HG02678 (cell line): ENCODE measurements around the gene IGFBP2.
A peak's percentile ranks its signal among the peaks of the same experiment; 100 is the strongest.
"Not testable (repeated sequence)": the region's sequence is repeated elsewhere in the genome, so short reads cannot be mapped to it uniquely, and the experiment has no call there.

ENCODE experiments used
- ATAC-seq: cut with Tn5 transposase; IDR thresholded peaks from one replicate; pipeline ENCODE4 v1.9.1; 2021; ENCODE audit warnings: mild to moderate bottlenecking, moderate library complexity; ENCODE audit not compliant: unreplicated experiment

The IGFBP2 gene, protein sequence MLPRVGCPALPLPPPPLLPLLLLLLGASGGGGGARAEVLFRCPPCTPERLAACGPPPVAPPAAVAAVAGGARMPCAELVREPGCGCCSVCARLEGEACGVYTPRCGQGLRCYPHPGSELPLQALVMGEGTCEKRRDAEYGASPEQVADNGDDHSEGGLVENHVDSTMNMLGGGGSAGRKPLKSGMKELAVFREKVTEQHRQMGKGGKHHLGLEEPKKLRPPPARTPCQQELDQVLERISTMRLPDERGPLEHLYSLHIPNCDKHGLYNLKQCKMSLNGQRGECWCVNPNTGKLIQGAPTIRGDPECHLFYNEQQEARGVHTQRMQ

DNA sequence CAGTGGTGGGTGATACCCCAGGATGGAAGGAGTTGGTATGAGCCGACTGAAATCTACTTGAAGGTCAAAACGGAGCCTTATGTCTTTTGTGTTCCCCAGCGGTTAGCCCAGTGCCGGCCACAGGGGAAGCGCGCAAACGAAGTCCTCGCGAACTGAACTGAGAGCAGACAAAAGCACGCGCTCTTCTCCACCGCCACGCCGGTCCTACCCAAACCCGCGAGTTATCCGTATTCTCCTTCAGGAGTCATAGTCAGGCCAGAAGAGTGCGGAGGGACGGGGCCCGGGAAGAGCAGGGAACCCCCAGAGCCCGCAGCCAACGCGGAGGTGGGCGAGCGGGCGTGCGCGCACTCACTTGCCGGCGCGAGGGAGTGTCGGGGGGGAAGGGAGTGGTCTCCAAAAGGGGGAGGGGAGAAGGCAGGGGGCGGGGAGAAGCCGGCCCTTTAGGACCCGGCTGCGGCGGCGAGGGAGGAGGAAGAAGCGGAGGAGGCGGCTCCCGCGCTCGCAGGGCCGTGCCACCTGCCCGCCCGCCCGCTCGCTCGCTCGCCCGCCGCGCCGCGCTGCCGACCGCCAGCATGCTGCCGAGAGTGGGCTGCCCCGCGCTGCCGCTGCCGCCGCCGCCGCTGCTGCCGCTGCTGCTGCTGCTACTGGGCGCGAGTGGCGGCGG lies at the start of gene IGFBP2:
Gene IGFBP2 (plus strand): TSS at position 469 of the 664 bp plus-strand sequence. CDS start 104 bp downstream, at position 573.
- no peak for ATAC-seq

- no peak for ATAC-seq
These were observed 49.6 kb upstream of the IGFBP2 start for GRCh38 chr2:216583606-216584005.

GRCh38 chr2:216584112-216584511 lies 49.1 kb upstream of the IGFBP2 start:
- no peak for ATAC-seq

- no peak for ATAC-seq
These were observed 47.8 kb upstream of the IGFBP2 start for GRCh38 chr2:216585441-216585840.

DNA sequence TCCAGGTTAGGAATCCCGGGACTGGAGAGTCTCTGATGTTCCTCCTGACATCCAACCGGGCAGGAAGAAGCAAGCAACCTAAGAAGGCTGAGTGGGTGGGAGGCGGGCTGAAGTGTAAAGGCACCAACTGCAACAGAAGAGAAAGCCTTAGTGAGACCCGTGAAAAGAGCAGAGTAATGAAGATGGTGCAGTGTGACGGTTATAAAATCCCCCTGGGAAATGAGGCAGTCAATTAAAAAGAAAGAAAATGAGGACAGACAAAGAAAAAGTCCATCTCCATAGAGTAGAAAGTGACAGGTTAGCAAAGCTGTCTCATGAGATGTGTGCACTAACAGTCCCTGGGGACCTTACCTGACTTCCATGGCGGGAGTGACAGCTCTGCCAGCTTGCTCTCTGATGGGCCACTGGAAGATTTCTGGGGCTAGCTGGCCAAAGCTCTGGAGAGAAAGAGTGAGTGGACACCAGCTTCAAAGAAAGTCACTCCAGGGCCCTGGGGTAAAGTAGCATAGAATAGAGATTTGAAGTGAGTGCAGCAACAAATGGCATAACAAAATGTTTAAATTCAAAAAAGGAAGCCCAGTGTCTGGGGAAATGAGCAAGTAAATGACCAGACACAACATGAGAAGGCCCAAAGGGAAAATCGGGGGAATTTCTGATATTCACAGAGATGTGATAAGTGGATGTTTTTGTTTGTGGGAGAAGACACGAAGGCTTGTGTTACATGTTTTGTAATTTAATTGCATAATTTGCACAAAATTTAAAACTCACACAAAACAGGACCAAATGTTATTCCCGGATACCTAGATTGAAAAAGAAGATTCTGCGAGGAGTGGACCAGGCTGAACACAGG lies 44.1 kb upstream of the IGFBP2 start:
- no peak for ATAC-seq

DNA sequence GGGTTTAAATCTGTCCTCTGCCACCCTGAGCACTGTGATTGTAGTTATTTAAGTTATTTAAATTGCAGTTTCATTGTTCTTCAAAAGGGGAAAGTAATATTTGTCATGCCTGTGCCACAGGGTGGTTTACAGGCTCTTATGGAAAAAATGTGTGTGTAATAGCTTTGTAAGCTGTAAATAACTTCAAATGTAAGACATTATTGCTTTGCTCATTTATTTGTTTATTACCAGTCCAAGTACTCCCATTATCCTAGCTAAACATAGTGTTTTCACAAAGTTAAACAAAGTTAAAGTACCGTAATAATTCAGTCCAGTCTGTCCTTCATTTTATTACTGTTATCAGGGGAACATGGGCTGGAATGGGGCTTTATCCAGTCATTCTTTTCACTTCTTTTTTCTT lies 43.4 kb upstream of the IGFBP2 start:
- ATAC-seq = no peak

DNA sequence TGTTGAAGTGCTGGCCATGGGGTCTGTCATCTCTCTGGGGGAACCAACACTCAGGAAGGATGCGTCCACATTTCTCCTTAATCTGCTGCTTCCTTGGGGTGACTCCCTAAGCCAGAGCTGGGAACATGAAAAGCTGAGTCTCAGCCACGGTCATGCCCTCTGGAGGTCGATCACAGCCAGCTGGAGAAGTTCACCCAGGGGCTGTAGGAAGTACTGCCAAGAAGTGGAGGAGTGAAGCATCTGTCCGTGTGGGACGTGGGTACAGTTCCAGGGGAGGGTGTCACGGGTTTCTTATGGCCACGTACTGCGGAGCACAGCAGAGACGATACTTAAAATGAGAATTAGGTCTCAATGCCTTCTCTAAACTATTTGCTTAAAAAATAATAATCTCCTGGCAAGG lies 42.4 kb upstream of the IGFBP2 start:
- ATAC-seq = no peak

- no peak for ATAC-seq
These were observed 41.7 kb upstream of the IGFBP2 start for GRCh38 chr2:216591480-216591879.

DNA sequence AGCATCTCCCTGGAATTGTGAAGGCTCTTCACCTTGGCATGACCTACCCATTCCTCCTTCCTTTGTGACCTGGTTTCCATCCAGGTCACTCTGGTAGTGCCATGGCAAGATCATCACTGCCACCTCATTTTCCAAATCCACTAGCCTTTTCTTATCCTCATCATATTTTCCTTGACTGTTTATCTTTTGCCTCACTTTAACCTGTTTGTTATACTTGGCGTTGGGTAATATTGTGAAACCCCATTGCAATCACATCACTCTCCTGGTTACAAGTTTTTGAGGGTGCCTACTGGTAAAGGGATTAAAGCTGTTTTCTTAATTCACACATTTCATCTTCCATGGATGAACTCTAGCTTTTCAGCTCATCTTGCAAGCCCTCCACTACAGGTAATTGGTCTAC lies 39.1 kb upstream of the IGFBP2 start:
- ATAC-seq = no peak

GRCh38 chr2:216596236-216596979 lies 36.8 kb upstream of the IGFBP2 start:
- ATAC-seq = no peak

DNA sequence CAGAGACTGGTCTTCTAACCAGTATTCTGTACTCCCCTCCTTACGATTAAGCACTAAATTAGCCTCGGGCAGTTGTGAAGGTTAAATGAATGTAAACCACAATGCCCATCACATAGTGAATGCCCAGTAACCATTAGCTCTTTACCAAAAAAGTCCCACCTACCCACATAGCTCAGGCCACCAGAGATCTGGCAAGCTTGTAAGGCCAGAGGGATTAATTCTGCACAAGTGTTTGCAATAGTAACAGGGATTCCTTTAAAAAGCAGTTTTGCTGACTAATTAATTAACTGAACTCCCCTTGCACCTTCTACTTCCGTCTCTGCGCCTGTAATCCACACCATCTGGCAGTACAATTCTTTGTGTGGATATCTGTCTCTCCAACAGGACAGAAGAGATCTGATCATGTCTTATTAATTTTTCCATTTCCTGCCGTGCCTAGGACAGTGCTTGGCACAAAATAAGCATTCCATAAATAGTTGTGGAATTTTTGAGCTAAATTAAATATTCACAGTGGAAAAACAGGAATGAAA lies 36.2 kb upstream of the IGFBP2 start:
- no peak for ATAC-seq

DNA sequence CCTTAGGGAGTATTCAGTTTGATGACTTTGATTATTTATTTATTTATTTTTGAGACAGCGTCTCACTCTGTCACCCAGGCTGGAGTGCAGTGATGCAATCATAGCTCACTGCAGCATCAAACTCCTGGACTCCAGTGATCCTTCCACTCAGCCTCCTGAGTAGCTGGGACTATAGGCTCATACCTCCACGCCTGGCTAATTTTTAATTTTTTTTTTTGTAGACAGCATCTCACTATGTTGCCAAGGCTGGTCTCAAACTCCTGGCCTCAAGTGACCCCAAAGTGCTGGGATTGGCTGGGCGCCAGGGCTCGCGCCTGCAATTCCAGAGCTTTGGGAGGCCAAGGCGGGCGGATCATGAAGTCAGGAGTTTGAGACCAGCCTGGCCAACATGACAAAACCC lies 35.4 kb upstream of the IGFBP2 start:
- not testable (repeated sequence) for ATAC-seq

- no peak for ATAC-seq
These were observed 31.4 kb upstream of the IGFBP2 start for GRCh38 chr2:216601632-216602409.

- ATAC-seq = no peak
These were observed 30.0 kb upstream of the IGFBP2 start for GRCh38 chr2:216603010-216603883.

GRCh38 chr2:216603884-216604245 lies 29.4 kb upstream of the IGFBP2 start:
- ATAC-seq = no peak

DNA sequence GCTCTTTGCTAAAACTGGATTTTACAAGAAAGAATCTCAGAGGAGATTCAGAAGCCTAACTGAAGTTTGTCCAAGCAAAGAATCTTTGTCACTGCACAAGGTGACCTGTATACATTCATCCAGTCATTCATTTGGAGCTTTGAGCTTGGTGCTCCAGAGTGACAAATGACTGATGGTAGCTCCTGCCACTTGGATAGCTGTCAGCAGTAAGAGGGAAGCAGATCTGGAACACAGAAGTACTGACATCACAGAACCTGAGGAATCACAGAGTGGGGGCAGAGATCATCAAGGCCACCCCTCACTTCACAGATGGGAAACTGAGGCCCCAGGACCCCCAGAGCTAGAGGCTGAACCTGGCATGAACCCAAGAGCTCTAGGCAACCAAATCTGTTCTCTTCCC lies 28.8 kb upstream of the IGFBP2 start:
- ATAC-seq = no peak

GRCh38 chr2:216606551-216607276 lies 26.5 kb upstream of the IGFBP2 start:
- peak; percentile 93 for ATAC-seq

- no peak for ATAC-seq
These were observed 26.0 kb upstream of the IGFBP2 start for GRCh38 chr2:216607277-216607560.

GRCh38 chr2:216608525-216608924 lies 24.7 kb upstream of the IGFBP2 start:
- ATAC-seq = no peak
